GM12878 (cell line): ENCODE measurements around the gene GIGYF2.

Source experiments
- KDM1A ChIP-seq: fragments of 200-600 bp; sonication (generic); IDR thresholded peaks from 2 replicates; pipeline ENCODE4 v1.6.1; 2016; ENCODE audit warnings: borderline replicate concordance
- TF ChIP-seq, protein P1 (sequence below): fragments of 450-650 bp; IDR thresholded peaks from 2 replicates; pipeline ENCODE4 v1.6.1; 2017; ENCODE audit warnings: mild to moderate bottlenecking
- TF ChIP-seq, protein P2 (sequence below), 3 experiments: IDR thresholded peaks in 2 of 3; conservative IDR thresholded peaks in 1 of 3; 2 replicates each; pipeline ENCODE4 v1.5.1; 2011; ENCODE audit warnings: low read depth in 3 of 3, low read length in 3 of 3, mild to moderate bottlenecking in 3 of 3, control low read depth in 2 of 3, moderate library complexity in 2 of 3, inconsistent platforms in 1 of 3, mixed read lengths in 1 of 3; ENCODE audit not compliant: control insufficient read depth in 2 of 3, insufficient read depth in 1 of 3; ENCODE audit errors: extremely low read depth in 1 of 3

DNA sequence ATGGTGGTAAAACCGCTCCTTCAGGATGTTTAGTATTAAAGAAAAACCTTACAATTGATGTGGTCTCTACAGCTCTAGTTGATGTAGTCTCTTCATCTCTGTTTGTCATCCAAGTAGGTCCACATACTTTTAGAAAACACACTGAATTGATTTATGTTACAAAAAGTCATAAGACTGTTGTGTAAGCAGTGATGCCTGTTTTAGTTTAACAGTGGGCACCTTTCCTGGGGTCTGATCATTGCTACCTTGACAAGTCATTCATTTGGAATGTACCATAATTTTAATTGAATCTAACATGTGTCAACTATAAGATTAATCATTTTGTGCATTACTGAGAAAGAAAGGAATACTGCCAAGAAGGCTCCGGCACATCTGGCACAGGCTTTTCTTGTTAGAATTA is 34.3 kb downstream of the GIGYF2 start:
- TF ChIP-seq, protein P1, sequence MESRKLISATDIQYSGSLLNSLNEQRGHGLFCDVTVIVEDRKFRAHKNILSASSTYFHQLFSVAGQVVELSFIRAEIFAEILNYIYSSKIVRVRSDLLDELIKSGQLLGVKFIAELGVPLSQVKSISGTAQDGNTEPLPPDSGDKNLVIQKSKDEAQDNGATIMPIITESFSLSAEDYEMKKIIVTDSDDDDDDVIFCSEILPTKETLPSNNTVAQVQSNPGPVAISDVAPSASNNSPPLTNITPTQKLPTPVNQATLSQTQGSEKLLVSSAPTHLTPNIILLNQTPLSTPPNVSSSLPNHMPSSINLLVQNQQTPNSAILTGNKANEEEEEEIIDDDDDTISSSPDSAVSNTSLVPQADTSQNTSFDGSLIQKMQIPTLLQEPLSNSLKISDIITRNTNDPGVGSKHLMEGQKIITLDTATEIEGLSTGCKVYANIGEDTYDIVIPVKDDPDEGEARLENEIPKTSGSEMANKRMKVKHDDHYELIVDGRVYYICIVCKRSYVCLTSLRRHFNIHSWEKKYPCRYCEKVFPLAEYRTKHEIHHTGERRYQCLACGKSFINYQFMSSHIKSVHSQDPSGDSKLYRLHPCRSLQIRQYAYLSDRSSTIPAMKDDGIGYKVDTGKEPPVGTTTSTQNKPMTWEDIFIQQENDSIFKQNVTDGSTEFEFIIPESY, result no peak
- TF ChIP-seq, protein P2, sequence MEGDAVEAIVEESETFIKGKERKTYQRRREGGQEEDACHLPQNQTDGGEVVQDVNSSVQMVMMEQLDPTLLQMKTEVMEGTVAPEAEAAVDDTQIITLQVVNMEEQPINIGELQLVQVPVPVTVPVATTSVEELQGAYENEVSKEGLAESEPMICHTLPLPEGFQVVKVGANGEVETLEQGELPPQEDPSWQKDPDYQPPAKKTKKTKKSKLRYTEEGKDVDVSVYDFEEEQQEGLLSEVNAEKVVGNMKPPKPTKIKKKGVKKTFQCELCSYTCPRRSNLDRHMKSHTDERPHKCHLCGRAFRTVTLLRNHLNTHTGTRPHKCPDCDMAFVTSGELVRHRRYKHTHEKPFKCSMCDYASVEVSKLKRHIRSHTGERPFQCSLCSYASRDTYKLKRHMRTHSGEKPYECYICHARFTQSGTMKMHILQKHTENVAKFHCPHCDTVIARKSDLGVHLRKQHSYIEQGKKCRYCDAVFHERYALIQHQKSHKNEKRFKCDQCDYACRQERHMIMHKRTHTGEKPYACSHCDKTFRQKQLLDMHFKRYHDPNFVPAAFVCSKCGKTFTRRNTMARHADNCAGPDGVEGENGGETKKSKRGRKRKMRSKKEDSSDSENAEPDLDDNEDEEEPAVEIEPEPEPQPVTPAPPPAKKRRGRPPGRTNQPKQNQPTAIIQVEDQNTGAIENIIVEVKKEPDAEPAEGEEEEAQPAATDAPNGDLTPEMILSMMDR (IDR thresholded peaks at IDR 0.05 in 2 of 3, conservative IDR thresholded peaks at IDR 0.05 in 1 of 3; ENCODE audit: control insufficient read depth in 2 of 3, extremely low read depth in 1 of 3, insufficient read depth in 1 of 3, low read depth in 3 of 3, low read length in 3 of 3), result no peak
- no peak for TF ChIP-seq KDM1A
